Activated gamma-delta T cell treated with Interleukin-2 at 50 U/mL for 16 hours (primary cell): ENCODE results near the gene NCAPG.
"Not testable (repeated sequence)": the region's sequence is repeated elsewhere in the genome, so short reads cannot be mapped to it uniquely, and the experiment has no call there.

Source experiments
- DNase-seq: peaks from one replicate; pipeline ENCODE4 v3.0.0-alpha.2; 2020

Gene NCAPG

GRCh38 chr4:17788956-17789355, 21.8 kb upstream of the NCAPG start:
- DNase-seq, result no peak

GRCh38 chr4:17794730-17795129, 16.0 kb upstream of the NCAPG start:
- no peak for DNase-seq

- no peak for DNase-seq
Measured at GRCh38 chr4:17797808-17798207, 13.0 kb upstream of the NCAPG start.

- DNase-seq, result no peak
Measured at GRCh38 chr4:17805580-17806155, 5.1 kb upstream of the NCAPG start.

GRCh38 chr4:17807446-17807845, 3.3 kb upstream of the NCAPG start:
- DNase-seq, result no peak

- DNase-seq, result no peak
Measured at GRCh38 chr4:17809667-17810066, 1.1 kb upstream of the NCAPG start.

- no peak for DNase-seq
Measured at GRCh38 chr4:17811078-17811603, 362 bp downstream of the NCAPG start.

GRCh38 chr4:17812125-17812524, 1.3 kb downstream of the NCAPG start:
- no peak for DNase-seq

- DNase-seq, result no peak
Measured at GRCh38 chr4:17812801-17813200, 2.0 kb downstream of the NCAPG start.

- no peak for DNase-seq
Measured at GRCh38 chr4:17814140-17814539, 3.4 kb downstream of the NCAPG start.

- no peak for DNase-seq
Measured at GRCh38 chr4:17816142-17816541, 5.4 kb downstream of the NCAPG start.

- DNase-seq, result no peak
Measured at GRCh38 chr4:17817027-17817426, 6.2 kb downstream of the NCAPG start.

GRCh38 chr4:17823871-17824669, 13.3 kb downstream of the NCAPG start:
- DNase-seq, result no peak

- DNase-seq, result no peak
Measured at GRCh38 chr4:17846266-17846665, 35.5 kb downstream of the NCAPG start.

- not testable (repeated sequence) for DNase-seq
Measured at GRCh38 chr4:17850295-17850694, 39.5 kb downstream of the NCAPG start.

- DNase-seq, result no peak
Measured at GRCh38 chr4:17851959-17852358, 41.2 kb downstream of the NCAPG start.

GRCh38 chr4:17854036-17854435, 43.3 kb downstream of the NCAPG start:
- DNase-seq, result no peak

GRCh38 chr4:17859793-17860406, 49.1 kb downstream of the NCAPG start:
- no peak for DNase-seq

- DNase-seq, result not testable (repeated sequence)
Measured at GRCh38 chr4:17861906-17862305, 51.1 kb downstream of the NCAPG start.

GRCh38 chr4:17865866-17866363, 55.1 kb downstream of the NCAPG start:
- no peak for DNase-seq

GRCh38 chr4:17866810-17867209, 56.0 kb downstream of the NCAPG start:
- DNase-seq, result no peak

GRCh38 chr4:17867276-17867675, 56.5 kb downstream of the NCAPG start:
- no peak for DNase-seq

- no peak for DNase-seq
Measured at GRCh38 chr4:17869327-17869726, 58.5 kb downstream of the NCAPG start.
